Fibroblast of the aortic adventitia (primary cell): Measurements from ENCODE around the gene SOAT2. TPM values are rescaled to one million over a fixed set of nuclear protein-coding genes. Genes with fewer than 3 reads are reported as not detected.
A peak's percentile ranks its signal among the peaks of the same experiment; 100 is the strongest.

ENCODE experiments used
- DNase-seq: peaks from one replicate; pipeline ENCODE4 v3.0.0-alpha.2; 2010; ENCODE audit warnings: low read depth
- H3K4me3 ChIP-seq: 2 replicates; pipeline ENCODE4 v1.5.1; 2011; ENCODE audit warnings: low read depth, mild to moderate bottlenecking, control low read depth, low read length, moderate library complexity
- CTCF ChIP-seq: IDR thresholded peaks from 2 replicates; pipeline ENCODE4 v1.5.1; 2011; ENCODE audit warnings: mild to moderate bottlenecking, low read length, control low read depth, inconsistent platforms; ENCODE audit not compliant: insufficient read depth
- total RNA-seq: library from RNA; depleted of rRNA; stranded (reverse); fragments of >200 nt; gene quantifications from 2 replicates; pipeline ENCODE4 v1.2.3, GENCODE V29; 2012; ENCODE audit warnings: low replicate concordance

Gene SOAT2
- total RNA-seq, 1 donor = 0.09 TPM

- peak; percentile 73 for DNase-seq
- peak overlapping the region; percentile 83 for H3K4me3 ChIP-seq
- no peak for TF ChIP-seq CTCF
Observed at GRCh38 chr12:53097207-53097563, 6.1 kb upstream of the SOAT2 start.

GRCh38 chr12:53097564-53098353 lies 5.5 kb upstream of the SOAT2 start, which contains the start of gene IGFBP6:
TSS of gene IGFBP6 (plus strand) at chr12:53097667. CDS start at chr12:53097718, 51 bp downstream.
- peak within 1 kb of the TSS; percentile 83 for H3K4me3 ChIP-seq
- peak; percentile 40 for DNase-seq
- no peak for TF ChIP-seq CTCF

GRCh38 chr12:53098354-53098981 lies 4.8 kb upstream of the SOAT2 start:
- peak; percentile 80 for DNase-seq
- no peak for TF ChIP-seq CTCF
- peak overlapping the region; percentile 83 for H3K4me3 ChIP-seq

GRCh38 chr12:53099071-53099882 lies 4.0 kb upstream of the SOAT2 start:
- peak; percentile 97 for TF ChIP-seq CTCF
- peak; percentile 98 for DNase-seq
- peak overlapping the region; percentile 83 for H3K4me3 ChIP-seq

GRCh38 chr12:53100466-53101151 lies 2.7 kb upstream of the SOAT2 start:
- DNase-seq = no peak
- no peak for TF ChIP-seq CTCF
- H3K4me3 ChIP-seq = no peak overlapping the region

GRCh38 chr12:53101266-53101665 lies 2.0 kb upstream of the SOAT2 start:
- no peak for DNase-seq
- no peak for TF ChIP-seq CTCF
- H3K4me3 ChIP-seq = no peak overlapping the region
